Measurements from ENCODE around the gene LIMK1. TPM values are rescaled to one million over a fixed set of nuclear protein-coding genes. Genes with fewer than 3 reads are reported as not detected.

The LIMK1 gene
- total RNA-seq, 6 donors from 2014 or later = 15.9 to 51.9 (median 33.0) TPM

DNA sequence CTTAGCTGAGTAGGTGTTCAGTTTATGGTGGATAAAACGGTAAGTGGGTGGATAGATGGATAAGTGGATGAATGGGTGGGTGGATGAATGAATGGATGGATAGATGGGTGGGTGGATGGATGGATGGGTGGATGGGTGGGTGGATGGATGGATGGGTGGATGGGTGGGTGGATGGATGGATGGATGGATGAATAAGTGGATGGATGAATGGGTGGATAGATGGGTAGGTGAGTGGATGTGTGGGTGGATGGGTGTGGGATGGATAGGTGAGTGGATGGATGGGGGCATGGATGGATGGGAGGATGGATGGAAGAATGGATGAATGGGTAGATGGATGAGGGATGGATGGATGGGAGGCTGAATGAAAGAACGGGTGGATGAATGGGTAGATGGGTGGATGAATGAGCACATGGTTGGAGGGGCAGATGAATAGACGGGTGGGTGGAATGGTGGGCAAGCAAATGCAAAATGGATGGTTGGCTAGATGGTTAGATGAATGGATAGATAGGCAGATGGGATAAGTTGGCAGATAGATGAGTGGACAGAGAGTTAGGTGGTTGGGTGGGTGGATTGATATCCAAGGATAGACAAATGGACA is 29.9 kb upstream of the LIMK1 start:
- no peak for TF ChIP-seq POLR2AphosphoS5 (IDR thresholded peaks at IDR 0.05)
- no peak for TF ChIP-seq CTCF (IDR thresholded peaks at IDR 0.05)
- TF ChIP-seq EP300 (IDR thresholded peaks at IDR 0.05) = no peak
- TF ChIP-seq POLR2A (IDR thresholded peaks at IDR 0.05) = no peak
- Histone ChIP-seq H3K4me3 (no peak overlapping the region), H3K27me3 (no peaks in the 10 kb centered on the region), H3K9me3 (no peaks in the 10 kb centered on the region), H3K4me1 (peaks cover 0 to 17% (median 5%) of the 10 kb centered on the region in 4 donors), H3K27ac (no peak overlapping the region), H3K36me3 (peaks cover 0 to 81% (median 16%) of the 10 kb centered on the region in 4 donors)
- no peak for DNase-seq
- 87 to 93% methylated on average over 3 of the region's 3 CpGs for WGBS, 2 donors
- no peak for ATAC-seq (ENCODE audit: low FRiP score in 2 of 2)

- TF ChIP-seq POLR2A (IDR thresholded peaks at IDR 0.05) = no peak
- TF ChIP-seq EP300 (IDR thresholded peaks at IDR 0.05) = no peak
- no peak for TF ChIP-seq CTCF (IDR thresholded peaks at IDR 0.05)
- no peak for TF ChIP-seq POLR2AphosphoS5 (IDR thresholded peaks at IDR 0.05)
- Histone ChIP-seq H3K27ac (no peak overlapping the region), H3K9me3 (no peaks in the 10 kb centered on the region), H3K4me1 (peaks cover 0 to 25% (median 9%) of the 10 kb centered on the region in 4 donors), H3K27me3 (no peaks in the 10 kb centered on the region), H3K36me3 (peaks cover 0 to 78% (median 11%) of the 10 kb centered on the region in 4 donors), H3K4me3 (no peak overlapping the region)
- ATAC-seq (ENCODE audit: low FRiP score in 2 of 2) (no peak), DNase-seq (no peak)
- WGBS, 2 donors = 86 to 92% methylated on average over 25 to 26 of the region's 26 CpGs
Observed at GRCh38 chr7:74056096-74056915, 27.3 kb upstream of the LIMK1 start.

DNA sequence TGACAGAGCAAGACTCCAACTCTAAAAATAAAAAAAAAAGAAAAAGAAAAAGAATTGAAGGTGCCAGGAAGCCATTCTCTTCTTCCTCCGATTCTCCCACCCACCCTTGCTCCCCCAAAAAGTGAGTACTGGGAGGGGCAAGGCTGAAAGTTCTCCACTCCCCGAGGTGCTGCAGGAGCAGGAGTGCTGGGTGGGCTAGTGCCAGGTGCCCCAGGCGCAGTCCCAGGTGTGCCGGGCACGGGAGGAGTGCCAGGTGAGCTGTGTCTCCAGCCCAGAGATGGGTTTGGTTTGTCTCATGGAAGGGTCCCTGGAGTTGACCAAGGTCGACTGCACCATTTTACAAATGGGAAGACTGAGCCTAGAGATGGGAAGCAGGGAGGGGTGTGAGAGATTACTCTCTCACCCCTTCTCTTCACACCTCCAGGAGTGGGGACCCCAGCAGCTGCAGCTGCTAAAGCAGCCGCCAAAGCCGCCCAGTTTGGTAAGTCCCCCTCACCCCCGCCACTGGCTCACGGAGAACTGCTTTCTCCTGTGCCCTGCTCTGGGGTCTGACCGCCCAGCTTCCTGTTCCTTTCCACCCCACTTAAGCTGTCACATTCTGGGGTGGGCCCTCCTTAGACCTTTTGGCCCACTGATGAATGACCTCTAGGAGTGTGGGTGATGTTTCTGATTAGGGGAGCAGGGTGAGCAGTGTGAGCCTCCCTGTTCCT is 26.2 kb upstream of the LIMK1 start:
- TF ChIP-seq EP300 (IDR thresholded peaks at IDR 0.05) = no peak
- no peak for TF ChIP-seq CTCF (IDR thresholded peaks at IDR 0.05)
- no peak for TF ChIP-seq POLR2A (IDR thresholded peaks at IDR 0.05)
- TF ChIP-seq POLR2AphosphoS5 (IDR thresholded peaks at IDR 0.05) = no peak
- WGBS, 2 donors = 71 to 89% methylated on average over 7 to 10 of the region's 11 CpGs
- Histone ChIP-seq H3K27ac (no peak overlapping the region), H3K4me3 (no peak overlapping the region), H3K4me1 (peaks cover under 1 to 28% (median 16%) of the 10 kb centered on the region in 4 donors), H3K27me3 (no peaks in the 10 kb centered on the region), H3K9me3 (no peaks in the 10 kb centered on the region), H3K36me3 (peaks cover 0 to 67% (median 9%) of the 10 kb centered on the region in 4 donors)
- DNase-seq (no peak), ATAC-seq (ENCODE audit: low FRiP score in 2 of 2) (no peak)

GRCh38 chr7:74057987-74058386 is 25.6 kb upstream of the LIMK1 start:
- H3K4me3 ChIP-seq = no peak overlapping the region
- no peak for DNase-seq
- TF ChIP-seq POLR2A (IDR thresholded peaks at IDR 0.05) (no peak), CTCF (IDR thresholded peaks at IDR 0.05) (no peak), POLR2AphosphoS5 (IDR thresholded peaks at IDR 0.05) (no peak), EP300 (IDR thresholded peaks at IDR 0.05) (no peak)
- H3K27me3 ChIP-seq = no peaks in the 10 kb centered on the region
- H3K27ac ChIP-seq = no peak overlapping the region
- H3K4me1 ChIP-seq = peaks cover 3 to 33% (median 18%) of the 10 kb centered on the region in 4 donors
- H3K36me3 ChIP-seq = peaks cover 0 to 63% (median 8%) of the 10 kb centered on the region in 4 donors
- 64 to 80% methylated on average over 1 of the region's 1 CpG for WGBS, 2 donors
- H3K9me3 ChIP-seq = no peaks in the 10 kb centered on the region
- ATAC-seq (ENCODE audit: low FRiP score in 2 of 2) = no peak
